ENCODE data around the gene MOCS1.

GRCh38 chr6:39902786-39903465 lies 31.3 kb downstream of the MOCS1 start:
- no peak for TF ChIP-seq CTCF (IDR thresholded peaks at IDR 0.05; ENCODE audit: low read depth, low read length)
- no peak for TF ChIP-seq MAX (IDR thresholded peaks at IDR 0.05; ENCODE audit: low read depth, low read length)

Data from NB4 (cell line).